HEK293 (cell line): ENCODE results near the gene NELFB.

Source experiments
- ZBTB7A ChIP-seq: fragments of 450-650 bp; formaldehyde crosslinking; IDR thresholded peaks from 2 replicates; pipeline ENCODE4 v1.5.1; 2016; ENCODE audit warnings: low read depth, missing biosample characterization, missing genetic modification characterization
- ZFP3 ChIP-seq: fragments of 450-650 bp; formaldehyde crosslinking; IDR thresholded peaks from 2 replicates; pipeline ENCODE4 v1.5.1; 2016; ENCODE audit warnings: low read depth, missing biosample characterization, missing genetic modification characterization

DNA sequence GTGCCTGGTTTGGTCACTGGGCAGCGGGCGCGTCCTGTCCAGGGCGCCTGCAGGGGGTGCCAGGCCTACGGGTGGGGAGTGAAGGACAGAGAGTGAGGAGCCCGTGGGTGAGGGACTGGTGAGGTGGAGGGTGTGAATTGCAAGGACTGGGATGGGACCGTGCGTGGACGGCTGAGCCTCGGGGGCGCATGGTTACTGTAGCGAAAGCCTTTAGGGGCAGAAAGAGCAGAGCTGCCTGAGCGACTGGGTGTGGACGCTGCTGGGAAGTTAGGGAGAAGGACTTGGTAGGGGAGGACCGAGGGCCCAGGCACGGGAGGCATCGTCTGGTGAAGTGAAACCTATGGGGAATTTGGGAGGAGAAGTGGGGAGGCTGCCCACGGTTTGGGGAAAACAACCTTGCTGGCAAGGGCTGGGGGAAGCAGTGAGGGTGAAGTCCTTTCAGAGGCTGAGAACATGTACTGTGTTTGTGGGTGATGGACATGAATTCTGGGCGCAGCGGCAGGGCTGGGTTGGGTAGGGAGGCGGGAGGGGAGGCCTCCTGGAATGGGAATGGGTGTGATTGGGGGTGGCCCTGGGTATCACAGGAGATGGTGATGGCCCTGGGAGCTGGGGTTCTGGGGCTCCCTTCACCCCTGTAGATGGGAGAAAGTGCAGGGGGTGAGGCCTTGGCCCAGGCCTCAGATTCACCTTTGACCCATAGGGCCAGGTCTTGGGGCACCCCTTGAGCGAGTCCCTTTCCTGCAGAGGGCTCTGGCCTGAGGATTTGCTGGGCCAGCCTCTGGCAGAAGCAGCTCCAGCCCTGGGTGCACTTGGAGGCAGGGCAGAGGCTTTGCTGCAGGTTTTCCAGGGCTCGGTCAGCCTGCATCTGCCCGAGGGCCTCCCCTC, 20.7 kb downstream of the NELFB start:
- TF ChIP-seq ZFP3 (tag by site-specific recombination), result no peak
- no peak for TF ChIP-seq ZBTB7A (tag by site-specific recombination)
